K562 (cell line): ENCODE measurements around the gene RXFP1. TPM values are rescaled to one million over a fixed set of nuclear protein-coding genes. Genes with fewer than 3 reads are reported as not detected.

Experiments
- ATAC-seq: fragments of 200-7000 bp; cut with Tn5 transposase; 3 replicates; pipeline ENCODE4 v1.9.1; 2020; ENCODE audit warnings: moderate library complexity
- BruUV-seq: library from RNA; stranded (reverse); fragments of 400-500 nt; replicated peaks from 2 replicates; lab custom pipeline; 2021; lab: Mats Ljungman, UMichigan
- CTCF ChIA-PET: fragments of 300-600 bp; formaldehyde crosslinking; extraction: SDS; loops from one replicate; lab custom pipeline; 2021; ENCODE audit warnings: low intra/inter-chr PET ratio; lab: Yijun Ruan, JAX
- POLR2A ChIA-PET: fragments of 300-600, 350-650 bp; sonication (Branson Sonifier 250); formaldehyde crosslinking; extraction: SDS; loops from one replicate; lab custom pipeline; 2021; ENCODE audit warnings: antibody characterized with exemption, inconsistent platforms; lab: Yijun Ruan, JAX
- DNase-seq, 4 experiments: peaks; one replicate each; pipeline versions ENCODE4 v3.0.0 to v3.0.0-alpha.2; 2011 to 2018; ENCODE audit warnings: low spot score in 3 of 4, mixed read lengths in 3 of 4; ENCODE audit errors: extremely low read depth in 1 of 4
- FAIRE-seq: peaks from 2 replicates; lab custom pipeline; 2011; peaks lifted over from hg19 to GRCh38; lab: Jason Lieb, UNC
- H2AFZ ChIP-seq: 2 replicates; pipeline ENCODE4 v1.6.0; 2011; ENCODE audit warnings: low read depth, low read length, control low read depth, inconsistent platforms
- H3K27ac ChIP-seq: fragments of 200-600 bp; 3 replicates; pipeline ENCODE4 v1.8.0; 2011; ENCODE audit warnings: low read depth, mild to moderate bottlenecking, control low read depth, inconsistent platforms, low read length, moderate library complexity, mixed read lengths; ENCODE audit errors: extremely low read depth
- H3K27me3 ChIP-seq, 2 experiments: fragments of 300-600 bp in 1 of 2; 2 replicates in 1 of 2; 3 replicates in 1 of 2; pipeline versions ENCODE4 v1.6.0 to v1.8.0; 2011; ENCODE audit warnings: inconsistent platforms in 2 of 2, low read length in 2 of 2, mild to moderate bottlenecking in 1 of 2, mixed read lengths in 1 of 2, moderate library complexity in 1 of 2; ENCODE audit not compliant: control insufficient read depth in 2 of 2, insufficient read depth in 2 of 2
- H3K36me3 ChIP-seq: fragments of 300-600 bp; 3 replicates; pipeline ENCODE4 v1.8.0; 2011; ENCODE audit warnings: mild to moderate bottlenecking, low read length, inconsistent platforms; ENCODE audit not compliant: control insufficient read depth, insufficient read depth
- H3K4me1 ChIP-seq, 2 experiments: fragments of 200-600 bp in 1 of 2; replicated peaks in 1 of 2; 2 replicates in 1 of 2; 3 replicates in 1 of 2; pipeline versions ENCODE4 v1.5.1 to v1.8.0; 2011; ENCODE audit warnings: inconsistent platforms in 2 of 2, low read length in 2 of 2, mild to moderate bottlenecking in 1 of 2, mixed read lengths in 1 of 2, moderate library complexity in 1 of 2; ENCODE audit not compliant: control insufficient read depth in 2 of 2, insufficient read depth in 2 of 2
- H3K4me2 ChIP-seq: 2 replicates; pipeline ENCODE4 v1.6.1; 2011; ENCODE audit warnings: low read length, control low read depth, inconsistent platforms, mixed read lengths; ENCODE audit not compliant: insufficient read depth
- H3K4me3 ChIP-seq: fragments of 200-600 bp; sonication (generic), shearing (Covaris generic); 2 replicates; pipeline ENCODE4 v1.5.1; 2016; ENCODE audit warnings: control low read depth, inconsistent platforms
- H3K79me2 ChIP-seq: fragments of 200-600 bp; 3 replicates; pipeline ENCODE4 v1.8.0; 2011; ENCODE audit warnings: low read length, inconsistent platforms; ENCODE audit not compliant: control insufficient read depth, insufficient read depth
- H3K9ac ChIP-seq, 2 experiments: 2 replicates each; pipeline versions ENCODE4 v1.6.0 to v1.6.1; 2011; ENCODE audit warnings: low read depth in 2 of 2, low read length in 2 of 2, control low read depth in 1 of 2, inconsistent platforms in 1 of 2, mild to moderate bottlenecking in 1 of 2, mixed read lengths in 1 of 2; ENCODE audit not compliant: insufficient read depth in 1 of 2
- H3K9me1 ChIP-seq: one replicate; pipeline ENCODE4 v1.6.0; 2011; ENCODE audit warnings: inconsistent platforms, mild to moderate bottlenecking, low read length, moderate library complexity; ENCODE audit not compliant: control insufficient read depth, insufficient read depth
- H3K9me3 ChIP-seq: replicated peaks from 2 replicates; pipeline ENCODE4 v1.5.1; 2011; ENCODE audit warnings: low read depth, low read length, inconsistent platforms; ENCODE audit not compliant: control insufficient read depth, insufficient read depth
- H4K20me1 ChIP-seq: replicated peaks from 2 replicates; pipeline ENCODE4 v1.6.1; 2011; ENCODE audit warnings: low read length, inconsistent platforms, mixed read lengths; ENCODE audit not compliant: control insufficient read depth, insufficient read depth
- CBFA2T3 ChIP-seq: fragments of 450-650 bp; IDR thresholded peaks from 2 replicates; pipeline ENCODE4 v1.6.1; 2017
- DPF2 ChIP-seq: fragments of 450-650 bp; IDR thresholded peaks from 2 replicates; pipeline ENCODE4 v1.6.1; 2016
- FOSL1 ChIP-seq: fragments of 200-800 bp; sonication (Bioruptor generic); conservative IDR thresholded peaks from 2 replicates; pipeline ENCODE4 v1.6.1; 2016; ENCODE audit warnings: missing genetic modification characterization, missing compliant biosample characterization
- MAFK ChIP-seq: IDR thresholded peaks from 2 replicates; pipeline ENCODE4 v1.6.1; 2011; ENCODE audit warnings: low read length, improper control_type of control experiment
- TAF7 ChIP-seq: fragments of 450-650 bp; IDR thresholded peaks from 2 replicates; pipeline ENCODE4 v1.6.1; 2016; ENCODE audit warnings: missing genetic modification characterization, missing compliant biosample characterization
- USF1 ChIP-seq: sonication (generic); formaldehyde crosslinking; IDR thresholded peaks from 2 replicates; pipeline ENCODE4 v1.9.0; 2022; ENCODE audit warnings: mild to moderate bottlenecking, missing genetic modification reagents
- ZNF165 ChIP-seq: fragments of 250-450 bp; sonication (Bioruptor Pico); IDR thresholded peaks from 2 replicates; pipeline ENCODE4 v1.4.0; 2020; ENCODE audit warnings: borderline replicate concordance
- WGBS: fragments of 100-300 bp; shearing (Covaris generic); methylation state at CpG from one replicate; pipeline ENCODE4 v1.1.6; 2016; ENCODE audit warnings: low coverage, mixed read lengths; ENCODE audit not compliant: insufficient coverage; ENCODE audit errors: missing lambda C conversion rate; 5-methylcytosine and 5-hydroxymethylcytosine counted together
- in situ Hi-C: fragments of 300-500 bp; cut with MboI; formaldehyde crosslinking; loops from 4 replicates; pipeline ENCODE4 v1.15.0; 2018; ENCODE audit warnings: inconsistent platforms, mixed read lengths
- intact Hi-C: fragments of 100-400 bp; cut with micrococcal nuclease; formaldehyde crosslinking; loops from 2 replicates; pipeline ENCODE4 v1.14.2; 2022
- polyA plus RNA-seq, 8 experiments: library from polyadenylated mRNA; depleted of rRNA in 4 of 8; stranded (reverse) in 5 of 8; unstranded in 3 of 8; fragments of >200 nt; fragmentation: Nextera tagmentation in 2 of 8; fragmentation: Illumina TruSeq in 1 of 8; extraction: Ambion mirVana in 2 of 8; extraction: Trizol in 1 of 8; gene quantifications; 2 replicates each; pipeline versions ENCODE4 v1.2.1 to v1.2.3, GENCODE V29; 2011 to 2014; ENCODE audit warnings: inconsistent platforms in 1 of 8, missing spikeins in 1 of 8
- total RNA-seq, 7 experiments: library from RNA; depleted of rRNA in 6 of 7; stranded (reverse); fragments of >200 nt in 6 of 7; fragmentation: Illumina TruSeq in 2 of 7; extraction: Trizol in 2 of 7; gene quantifications; 2 replicates each; pipeline versions ENCODE4 v1.2.1 to v1.2.3, GENCODE V29; 2011 to 2021; ENCODE audit warnings: low replicate concordance in 1 of 7

The RXFP1 gene
- total and polyA plus RNA-seq, 9 of the 15 experiments (the other 6 are each of a cell fraction or from before 2014, with no cell fraction given) = 0.03 to 0.06 (median 0.04) TPM; not detected in 6

GRCh38 chr4:158536833-158537232 lies 15.2 kb downstream of the RXFP1 start (continued):
- TF ChIP-seq DPF2 = no peak
- no peak for TF ChIP-seq CBFA2T3

GRCh38 chr4:158538176-158538575 lies 16.5 kb downstream of the RXFP1 start:
- POLR2A ChIA-PET = no interaction called here
- intact Hi-C loops = no loop called here
- in situ Hi-C loops = no loop called here
- H3K9me3 ChIP-seq = no peaks in the 10 kb centered on the region
- DNase-seq = no peak
- 27% methylated on average over 4 of the region's 4 CpGs for WGBS
- H3K9ac ChIP-seq = no peak overlapping the region
- no peak for FAIRE-seq
- no peak overlapping the region for H3K27ac ChIP-seq
- no peaks in the 10 kb centered on the region; a peak in 3 of 5 replicates for H3K4me1 ChIP-seq
- H3K4me3 ChIP-seq = no peak overlapping the region
- no peak for TF ChIP-seq MAFK
- no peak for TF ChIP-seq ZNF165 (CRISPR knock-in tag)
- no peak for TF ChIP-seq USF1 (CRISPR knock-in tag)
- no peak for TF ChIP-seq TAF7 (tag)
- peak; percentile 52 for TF ChIP-seq FOSL1 (tag)
- H3K36me3 ChIP-seq = no peaks in the 10 kb centered on the region
- no peaks in the 10 kb centered on the region for H3K79me2 ChIP-seq
- no TSS peak for BruUV-seq
- H2AFZ ChIP-seq = peak overlapping the region; percentile 4; the same call in 1 of the 2 replicates
- H3K4me2 ChIP-seq = no peak overlapping the region
- no peaks in the 10 kb centered on the region for H3K9me1 ChIP-seq
- no peak for ATAC-seq
- H4K20me1 ChIP-seq = no peaks in the 10 kb centered on the region
- no peaks in the 10 kb centered on the region for H3K27me3 ChIP-seq
- CTCF ChIA-PET = no interaction called here
